HFF-Myc (cell line): ENCODE data around the gene VEGFB.

Experiments used
- DNase-seq: peaks from one replicate; pipeline ENCODE4 v3.0.0-alpha.2; 2011; ENCODE audit warnings: low read depth; ENCODE audit errors: extremely low read depth
- H3K4me3 ChIP-seq: replicated peaks from 2 replicates; pipeline ENCODE4 v1.5.1; 2011; ENCODE audit warnings: low read depth, mild to moderate bottlenecking, control low read depth, low read length
- TF ChIP-seq, protein P1 (sequence below): IDR thresholded peaks from 2 replicates; pipeline ENCODE4 v1.5.1; 2012; ENCODE audit warnings: mild to moderate bottlenecking, low read depth, low read length, control low read depth; ENCODE audit errors: missing control alignments

Gene VEGFB

DNA sequence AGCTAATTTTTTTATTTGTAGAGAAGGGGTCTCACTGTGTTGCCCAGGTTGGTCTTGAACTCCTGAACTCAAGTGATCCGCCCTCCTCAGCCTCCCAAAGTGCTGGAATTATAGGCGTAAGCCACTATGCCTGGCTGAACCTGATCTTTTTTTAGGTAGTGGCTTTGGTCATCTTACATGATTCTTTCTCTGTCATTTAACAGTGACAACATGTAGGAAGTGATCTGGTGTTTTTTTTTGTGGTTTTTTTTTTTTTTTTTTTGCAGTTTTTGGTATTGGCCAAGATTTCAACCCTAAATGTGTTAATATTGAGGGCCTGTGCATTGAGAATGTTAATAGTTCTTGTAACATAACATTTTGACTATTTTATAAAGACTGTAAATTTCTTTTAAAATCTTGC, 35.9 kb upstream of the VEGFB start:
- DNase-seq = no peak
- H3K4me3 ChIP-seq = no peak overlapping the region
- TF ChIP-seq, protein P1, sequence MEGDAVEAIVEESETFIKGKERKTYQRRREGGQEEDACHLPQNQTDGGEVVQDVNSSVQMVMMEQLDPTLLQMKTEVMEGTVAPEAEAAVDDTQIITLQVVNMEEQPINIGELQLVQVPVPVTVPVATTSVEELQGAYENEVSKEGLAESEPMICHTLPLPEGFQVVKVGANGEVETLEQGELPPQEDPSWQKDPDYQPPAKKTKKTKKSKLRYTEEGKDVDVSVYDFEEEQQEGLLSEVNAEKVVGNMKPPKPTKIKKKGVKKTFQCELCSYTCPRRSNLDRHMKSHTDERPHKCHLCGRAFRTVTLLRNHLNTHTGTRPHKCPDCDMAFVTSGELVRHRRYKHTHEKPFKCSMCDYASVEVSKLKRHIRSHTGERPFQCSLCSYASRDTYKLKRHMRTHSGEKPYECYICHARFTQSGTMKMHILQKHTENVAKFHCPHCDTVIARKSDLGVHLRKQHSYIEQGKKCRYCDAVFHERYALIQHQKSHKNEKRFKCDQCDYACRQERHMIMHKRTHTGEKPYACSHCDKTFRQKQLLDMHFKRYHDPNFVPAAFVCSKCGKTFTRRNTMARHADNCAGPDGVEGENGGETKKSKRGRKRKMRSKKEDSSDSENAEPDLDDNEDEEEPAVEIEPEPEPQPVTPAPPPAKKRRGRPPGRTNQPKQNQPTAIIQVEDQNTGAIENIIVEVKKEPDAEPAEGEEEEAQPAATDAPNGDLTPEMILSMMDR = no peak

DNA sequence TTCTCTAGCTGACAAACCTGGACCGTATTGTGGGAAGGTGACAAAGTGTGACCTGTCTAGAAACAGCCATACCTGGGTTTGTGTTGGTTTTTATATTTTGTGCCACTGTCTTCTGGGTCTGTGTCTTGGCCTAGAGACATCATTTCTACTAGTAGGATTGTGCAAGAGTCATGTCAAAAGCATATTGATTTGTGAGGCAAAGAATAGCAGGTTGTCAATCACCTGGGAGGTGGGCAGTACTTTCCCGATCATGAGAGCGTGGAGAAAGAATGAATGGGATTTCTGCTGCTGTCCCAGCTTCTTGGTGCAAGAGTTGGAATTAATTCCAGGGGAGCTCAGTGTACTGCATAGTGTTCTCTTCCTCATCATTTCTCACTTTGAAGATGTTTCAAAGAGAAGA, 32.8 kb upstream of the VEGFB start:
- H3K4me3 ChIP-seq = no peak overlapping the region
- TF ChIP-seq, protein P1 = no peak
- DNase-seq = no peak

DNA sequence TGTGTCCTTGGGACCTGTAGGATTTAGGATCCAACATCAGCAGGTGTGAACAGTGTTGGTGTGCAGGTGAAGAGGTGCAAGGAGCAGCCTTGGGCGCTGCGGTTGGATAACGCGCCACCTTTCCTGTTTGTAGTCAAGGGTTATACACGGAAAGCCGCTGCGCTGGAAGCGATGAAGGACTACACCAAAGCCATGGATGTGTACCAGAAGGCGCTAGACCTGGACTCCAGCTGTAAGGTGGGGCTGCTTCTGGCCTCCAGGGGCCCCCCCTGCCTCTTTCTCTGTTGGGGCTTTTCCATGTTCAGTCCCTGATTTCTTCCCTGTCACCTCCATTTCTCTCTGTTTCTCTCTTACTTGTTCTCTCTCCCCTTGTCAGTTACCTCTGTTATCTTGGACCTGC, 31.4 kb upstream of the VEGFB start:
- TF ChIP-seq, protein P1 = no peak
- no peak for DNase-seq
- H3K4me3 ChIP-seq = no peak overlapping the region

DNA sequence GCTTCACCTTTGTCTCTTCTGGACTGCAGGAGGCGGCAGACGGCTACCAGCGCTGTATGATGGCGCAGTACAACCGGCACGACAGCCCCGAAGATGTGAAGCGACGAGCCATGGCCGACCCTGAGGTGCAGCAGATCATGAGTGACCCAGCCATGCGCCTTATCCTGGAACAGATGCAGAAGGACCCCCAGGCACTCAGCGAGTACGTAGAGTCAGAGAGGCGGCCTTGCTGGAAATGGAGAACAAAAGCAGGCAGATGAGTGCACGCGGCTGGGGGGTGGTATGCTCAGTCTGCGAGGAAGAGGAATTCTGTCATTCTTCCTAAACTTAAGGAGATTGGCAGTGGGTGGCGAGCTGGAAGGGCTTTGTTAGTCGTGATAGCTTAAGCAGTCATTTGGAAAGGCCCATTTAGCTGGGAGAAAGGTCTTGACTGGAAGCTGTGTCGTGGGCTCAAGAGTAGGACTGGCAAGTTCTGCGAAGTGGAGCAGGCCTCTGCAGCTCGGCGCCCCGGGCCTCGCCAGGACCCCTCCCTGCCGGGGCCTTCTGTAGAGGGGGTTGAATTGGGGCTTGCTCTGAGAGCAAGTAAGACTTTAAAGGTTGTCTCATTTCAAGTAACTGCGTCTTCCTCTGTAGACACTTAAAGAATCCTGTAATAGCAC, 30.8 kb upstream of the VEGFB start:
- H3K4me3 ChIP-seq = no peak overlapping the region
- TF ChIP-seq, protein P1 = no peak
- DNase-seq = no peak

DNA sequence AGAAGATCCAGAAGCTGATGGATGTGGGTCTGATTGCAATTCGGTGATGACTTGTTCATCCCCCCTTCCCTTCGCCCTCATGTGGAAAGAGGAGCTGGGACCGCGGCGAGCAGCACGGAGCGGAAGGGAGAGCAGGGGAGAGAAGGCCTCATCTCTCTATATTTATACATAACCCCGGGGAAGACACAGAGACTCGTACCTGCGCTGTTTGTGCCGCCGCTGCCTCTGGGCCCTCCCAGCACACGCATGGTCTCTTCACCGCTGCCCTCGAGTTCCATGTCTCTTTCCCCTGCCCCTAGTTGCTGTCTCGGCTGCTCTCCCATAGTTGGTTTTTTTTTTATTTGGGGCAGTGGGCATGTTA, 30.3 kb upstream of the VEGFB start:
- no peak for DNase-seq
- TF ChIP-seq, protein P1 = no peak
- H3K4me3 ChIP-seq = no peak overlapping the region

DNA sequence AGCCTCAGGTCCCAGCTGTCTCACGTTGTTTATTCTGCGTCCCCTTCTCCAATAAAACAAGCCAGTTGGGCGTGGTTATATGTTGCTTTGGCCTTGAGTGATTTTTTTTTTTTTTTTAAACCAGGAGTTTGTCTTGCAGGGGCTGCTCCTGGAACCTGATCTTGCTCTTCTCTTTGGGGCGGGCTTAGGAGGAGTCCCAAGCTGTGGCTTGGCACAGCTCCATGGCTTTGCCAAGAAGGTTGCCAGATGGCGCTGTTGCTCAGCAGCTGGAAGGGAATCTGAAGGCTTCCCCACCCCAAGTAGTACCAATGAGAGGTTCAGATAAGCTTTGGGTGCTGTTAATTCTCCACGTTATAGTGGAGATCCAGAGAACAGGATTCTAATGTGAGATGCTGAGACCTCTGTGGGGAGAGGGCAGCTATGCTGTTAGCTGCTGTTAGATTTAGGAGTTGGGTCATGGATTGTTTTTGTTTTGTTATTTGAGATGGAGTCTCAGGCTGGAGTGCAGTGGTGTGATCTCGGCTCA, 29.9 kb upstream of the VEGFB start:
- peak; percentile 96 for DNase-seq
- TF ChIP-seq, protein P1 = peak; percentile 78
- H3K4me3 ChIP-seq = no peak overlapping the region
